Measurements from ENCODE around the gene KIAA1191. TPM values are rescaled to one million over a fixed set of nuclear protein-coding genes. Genes with fewer than 3 reads are reported as not detected.

Gene KIAA1191
- total RNA-seq, 2 donors from 2014 or later: 80.9 to 90.2 TPM

DNA sequence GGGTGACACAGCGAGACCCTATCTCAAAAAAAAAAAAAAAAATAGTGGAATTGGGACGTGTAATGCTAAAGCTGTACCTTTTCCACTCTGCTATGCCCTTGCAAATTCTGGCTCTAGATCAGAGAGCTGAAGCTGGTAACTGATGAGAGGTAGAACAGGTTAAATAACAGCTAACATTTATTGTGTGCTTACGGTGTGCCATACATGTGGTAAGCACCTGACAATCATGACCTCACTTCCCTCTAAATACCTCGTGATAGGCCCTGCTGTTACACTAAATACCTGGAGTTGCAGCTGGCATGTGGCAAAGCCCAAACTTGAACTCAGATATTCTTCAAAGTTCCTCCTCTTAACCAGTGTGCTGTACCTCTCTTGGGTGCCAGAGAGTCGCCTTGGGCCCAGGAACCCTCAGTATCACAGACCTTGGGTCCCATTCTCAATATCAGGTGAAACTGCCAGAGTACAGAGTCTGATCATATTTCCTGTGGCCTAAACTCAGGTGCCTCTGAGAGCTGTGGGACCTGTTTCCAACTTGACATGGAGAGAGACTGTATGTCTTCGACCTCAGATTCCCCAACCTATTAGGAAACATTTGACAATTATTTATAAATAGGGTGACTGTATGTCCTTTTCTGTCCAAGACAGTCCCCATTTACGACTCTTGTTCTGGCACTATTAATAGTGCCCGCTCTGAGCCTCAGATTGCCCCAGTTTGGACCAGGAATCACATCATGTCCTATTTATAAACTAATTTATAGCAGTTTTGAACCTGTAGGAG, 8.6 kb upstream of the KIAA1191 start:
- intact Hi-C loops (cut with DNase I): no loop called here

DNA sequence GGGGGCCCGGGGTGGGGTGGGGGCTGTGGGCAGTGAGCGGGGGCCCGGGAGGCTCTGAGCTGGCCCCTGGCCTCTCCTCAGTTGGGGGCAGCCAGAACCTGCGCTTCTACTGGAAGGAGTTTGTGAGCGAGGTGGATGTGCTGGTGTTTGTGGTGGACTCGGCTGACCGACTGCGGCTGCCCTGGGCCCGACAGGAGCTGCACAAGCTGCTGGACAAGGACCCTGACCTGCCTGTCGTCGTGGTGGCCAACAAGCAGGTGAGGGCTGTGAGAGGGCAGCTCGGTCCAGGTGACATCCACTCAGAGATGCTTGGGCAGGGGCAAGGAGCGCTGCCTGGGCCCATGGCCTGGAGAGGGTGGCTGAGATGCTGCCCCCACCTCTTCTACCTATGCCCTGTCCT, 7.2 kb upstream of the KIAA1191 start:
- intact Hi-C loops (cut with DNase I): loop anchor here in 1 of 2 donors (1.0 kb wide), 1 partner anchor 39 kb away; no protein-coding TSS in a partner anchor
- DNase-seq (ENCODE audit: low spot score): no peak

More for the DNA sequence above, 8.6 kb upstream of the KIAA1191 start:
- DNase-seq (ENCODE audit: low spot score): no peak

GRCh38 chr5:176366232-176366894, 4.8 kb upstream of the KIAA1191 start:
- intact Hi-C loops (cut with DNase I): no loop called here
- no peak for DNase-seq (ENCODE audit: low spot score)

DNA sequence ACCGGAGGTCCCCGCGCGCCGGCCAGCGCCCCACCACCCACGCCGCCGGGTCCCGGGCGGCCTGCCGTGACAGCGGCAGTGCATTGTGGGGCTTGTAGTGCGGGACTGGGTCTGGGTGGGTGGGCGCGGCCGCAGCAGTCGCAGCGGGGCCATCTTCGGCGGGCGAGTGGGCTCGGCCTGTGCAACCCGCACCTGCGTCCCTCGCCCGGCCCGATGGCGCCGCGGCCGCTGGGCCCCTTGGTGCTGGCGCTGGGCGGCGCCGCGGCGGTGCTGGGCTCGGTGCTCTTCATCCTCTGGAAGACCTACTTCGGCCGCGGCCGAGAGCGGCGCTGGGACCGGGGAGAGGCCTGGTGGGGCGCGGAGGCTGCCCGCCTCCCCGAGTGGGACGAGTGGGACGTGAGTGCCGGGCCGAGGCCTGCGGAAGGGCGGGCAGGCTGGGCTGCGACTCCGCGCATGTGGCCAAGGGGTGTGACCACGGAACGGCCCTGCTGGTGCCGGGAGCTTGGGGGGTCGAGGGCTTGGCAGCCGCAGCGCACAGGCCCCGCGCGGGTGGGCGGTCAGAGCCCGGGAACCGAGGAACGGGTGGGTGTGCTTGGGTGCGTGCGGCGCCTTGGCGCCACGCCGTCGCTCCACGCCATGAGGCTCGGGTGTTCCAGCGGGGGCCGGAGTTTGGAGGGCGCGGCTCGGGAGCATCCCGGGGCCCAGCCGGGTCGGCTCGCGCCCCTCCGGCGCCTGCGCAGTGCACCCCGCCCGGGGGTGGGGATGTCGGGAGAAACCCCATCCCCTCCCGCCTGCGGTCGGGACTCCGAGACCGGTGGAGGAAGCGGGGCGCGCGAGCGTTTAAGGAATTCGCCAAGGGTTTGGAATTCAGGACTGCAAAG, 4.0 kb upstream of the KIAA1191 start, which contains the start of gene ARL10:
Gene ARL10 (plus strand): TSS at position 137 of the 881 bp plus-strand sequence. CDS start 77 bp downstream, at position 214.
- intact Hi-C loops (cut with DNase I): no loop called here
- peak; percentile 87 for DNase-seq (ENCODE audit: low spot score)

DNA sequence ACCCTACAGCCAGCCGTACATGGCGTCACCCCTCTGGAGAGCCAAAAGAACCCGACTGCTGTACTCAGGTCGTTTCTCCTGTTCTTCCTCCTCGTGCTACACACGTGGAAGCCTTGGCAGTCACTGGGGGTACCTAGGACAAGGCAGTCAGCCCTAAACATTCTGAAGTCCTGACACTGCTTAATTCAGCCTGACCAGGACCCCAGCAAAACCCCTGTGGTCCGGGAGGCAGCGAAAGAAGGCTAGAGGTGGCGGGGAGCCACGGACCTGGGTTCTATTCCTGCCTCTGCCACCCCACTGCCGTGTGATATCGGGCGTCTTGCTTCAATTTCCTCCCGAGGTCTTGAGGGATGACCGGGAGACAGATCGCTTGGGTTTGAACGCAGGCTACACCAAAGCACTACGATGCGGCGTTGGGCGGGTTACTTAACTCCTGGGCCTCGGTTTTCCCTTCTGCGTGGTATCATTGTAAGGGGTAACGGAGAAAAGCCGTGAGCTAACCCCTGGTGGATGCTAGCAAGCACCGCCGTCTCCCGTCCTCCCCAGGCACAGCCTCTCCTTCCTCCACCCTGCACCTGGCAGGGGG, 3.3 kb upstream of the KIAA1191 start:
- no peak for DNase-seq (ENCODE audit: low spot score)
- intact Hi-C loops (cut with DNase I): no loop called here

DNA sequence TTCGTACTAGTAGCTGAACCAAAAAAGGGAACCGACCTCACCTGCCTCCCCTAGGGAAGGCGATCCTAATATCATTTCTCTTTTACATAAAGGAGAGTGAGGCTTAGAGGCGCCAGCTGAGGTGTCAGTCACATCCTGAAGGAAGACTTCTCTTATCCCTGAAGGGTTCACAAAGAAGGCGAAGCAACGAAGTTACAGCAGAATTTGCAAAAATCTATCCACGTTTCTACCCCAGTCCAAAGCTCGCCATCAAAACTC, 598 bp upstream of the KIAA1191 start:
- DNase-seq (ENCODE audit: low spot score): no peak
- intact Hi-C loops (cut with DNase I): no loop called here

DNA sequence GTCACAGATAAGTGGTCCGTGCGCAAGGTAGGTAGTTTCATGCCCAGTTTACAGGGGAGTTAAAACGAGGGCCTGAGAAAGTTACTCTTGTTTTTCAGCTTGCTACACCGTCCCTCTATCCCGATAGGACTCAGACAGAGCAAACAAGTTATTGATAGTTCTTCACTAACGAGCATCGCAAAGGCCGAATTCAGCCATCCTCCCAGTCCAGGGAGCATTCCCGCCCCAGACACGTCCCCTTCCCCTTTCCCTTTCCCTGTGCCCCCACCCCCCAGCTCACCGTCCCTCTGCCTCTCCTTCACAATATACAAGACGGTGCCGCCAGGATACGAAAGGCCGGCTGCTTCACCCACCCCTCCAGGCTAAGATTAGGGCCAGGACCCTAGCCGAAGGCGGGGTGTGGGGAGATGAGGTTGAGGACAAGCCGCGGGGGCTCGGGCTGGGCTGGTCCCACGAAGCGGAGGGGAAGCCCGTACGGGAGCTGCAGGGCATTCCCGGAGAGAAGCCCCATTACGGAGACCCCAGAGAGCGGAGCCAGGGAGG, 599 bp downstream of the KIAA1191 start:
- intact Hi-C loops (cut with DNase I): no loop called here
- DNase-seq (ENCODE audit: low spot score): no peak

DNA sequence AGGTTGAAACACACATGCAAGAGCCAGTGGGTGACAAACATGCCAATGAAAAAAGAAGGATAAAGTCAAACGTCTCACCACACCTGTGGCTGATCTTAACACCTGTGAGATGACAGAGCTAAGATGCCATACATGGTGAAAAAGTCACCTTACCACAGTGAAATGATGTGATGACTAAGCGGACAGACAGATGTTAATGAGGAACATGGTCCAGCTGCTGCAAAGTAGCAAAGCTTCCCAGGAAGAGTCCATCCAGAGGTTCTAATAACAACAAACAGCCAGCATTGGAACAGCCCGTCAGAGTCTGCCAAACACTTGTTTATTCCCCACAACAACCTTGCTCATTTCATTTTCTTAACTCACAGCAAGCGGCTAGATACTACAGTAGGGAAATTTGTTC, 1.9 kb downstream of the KIAA1191 start:
- DNase-seq (ENCODE audit: low spot score): no peak

DNA sequence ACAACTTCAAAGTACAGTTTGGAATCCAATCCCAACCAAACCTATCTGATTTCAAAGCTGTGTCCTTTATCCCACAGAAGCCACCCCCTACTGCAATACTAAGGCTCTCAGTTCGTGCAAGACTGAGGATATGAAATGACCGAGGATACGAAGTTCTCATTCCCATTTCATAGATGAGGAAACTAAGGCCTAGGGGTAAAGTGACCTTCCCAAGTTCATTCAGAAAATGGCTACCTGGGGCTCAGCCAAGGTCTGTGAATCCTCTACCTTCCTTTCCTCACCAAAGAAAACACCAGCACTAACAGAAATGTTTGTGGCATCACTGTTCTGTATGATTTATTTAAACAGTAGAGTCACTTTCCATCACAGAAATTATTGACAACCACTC, 5.4 kb downstream of the KIAA1191 start:
- no peak for DNase-seq (ENCODE audit: low spot score)
- intact Hi-C loops (cut with DNase I): no loop called here

More for the DNA sequence above, 1.9 kb downstream of the KIAA1191 start:
- intact Hi-C loops (cut with DNase I): no loop called here

DNA sequence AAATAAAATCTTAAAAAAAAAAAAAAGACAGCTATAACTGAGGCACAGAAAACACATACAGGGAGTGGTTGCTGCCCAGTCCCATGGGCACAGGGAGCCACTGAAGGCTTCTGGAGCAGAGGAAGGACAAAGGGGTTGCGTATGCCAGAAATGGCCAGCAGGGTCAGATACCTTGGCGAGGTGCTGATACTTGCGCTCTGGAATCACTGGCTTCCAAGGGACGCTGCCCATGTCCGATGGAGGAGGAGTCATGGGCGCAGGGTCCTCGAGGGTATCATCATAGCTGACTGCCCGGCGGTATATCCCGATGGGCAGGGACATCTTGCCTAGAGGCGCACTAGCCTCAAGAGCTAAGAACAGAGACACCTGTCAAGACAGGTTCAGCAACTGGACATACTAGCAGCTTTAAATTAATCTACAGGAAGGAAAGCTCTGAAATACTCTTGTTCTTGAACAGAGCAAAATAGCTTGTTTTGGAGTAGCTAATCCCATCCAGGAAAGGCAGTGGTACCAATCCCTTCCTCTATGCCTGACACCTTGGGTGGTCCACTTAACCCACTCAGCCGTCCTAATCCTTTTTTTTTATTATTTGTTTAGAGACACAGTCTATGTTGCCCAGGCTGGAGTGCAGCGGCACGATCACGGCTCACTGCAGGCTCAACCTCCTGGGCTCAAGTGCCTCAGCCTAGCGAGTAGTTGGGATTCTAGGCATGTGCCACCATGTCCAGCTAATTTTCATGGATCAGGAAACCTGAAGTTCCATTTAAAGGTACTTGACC, 6.0 kb downstream of the KIAA1191 start:
- intact Hi-C loops (cut with DNase I): no loop called here
- DNase-seq (ENCODE audit: low spot score): no peak

DNA sequence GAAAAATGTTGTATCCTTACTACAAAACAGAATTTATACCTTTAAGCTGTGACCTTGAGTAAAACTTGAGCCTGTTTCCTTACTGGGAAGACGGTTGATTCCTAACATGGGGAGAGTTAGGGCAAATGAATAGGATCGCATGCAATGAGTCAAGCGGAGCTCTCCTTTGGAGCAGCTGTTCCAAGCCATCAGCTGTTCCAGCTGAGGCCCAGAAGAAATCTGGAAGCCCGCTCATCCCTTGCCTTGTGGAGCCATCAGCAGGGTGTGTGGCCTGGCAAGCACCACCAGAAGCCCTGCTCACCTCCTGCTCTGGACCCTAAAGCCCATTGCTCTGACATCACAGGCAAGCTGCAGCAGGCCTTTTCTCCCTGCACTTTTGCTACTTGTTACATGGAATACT, 8.0 kb downstream of the KIAA1191 start:
- intact Hi-C loops (cut with DNase I): no loop called here
- DNase-seq (ENCODE audit: low spot score): no peak

- intact Hi-C loops (cut with DNase I): no loop called here
- DNase-seq (ENCODE audit: low spot score): no peak
Observed at GRCh38 chr5:176352116-176352878, 9.3 kb downstream of the KIAA1191 start.

DNA sequence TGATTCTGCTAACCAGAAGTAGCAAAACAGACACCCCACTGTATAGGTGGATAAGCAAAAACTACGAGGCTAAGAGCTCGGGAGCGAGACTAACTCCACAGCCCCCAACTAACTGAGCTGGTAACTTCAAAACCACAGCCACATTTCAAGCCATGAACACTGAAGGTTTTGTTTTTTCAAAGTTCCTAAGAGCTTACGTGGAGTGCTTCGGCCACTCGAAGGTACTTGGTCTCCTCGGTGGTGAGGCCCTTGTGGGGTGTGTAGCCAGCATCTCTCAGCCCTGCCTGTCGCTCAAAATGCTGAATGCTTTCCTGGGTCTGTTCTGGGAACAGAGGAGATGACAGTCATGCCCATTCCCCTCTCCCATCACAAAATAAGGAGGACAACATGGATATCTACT, 11.1 kb downstream of the KIAA1191 start:
- intact Hi-C loops (cut with DNase I): no loop called here
- DNase-seq (ENCODE audit: low spot score): no peak

DNA sequence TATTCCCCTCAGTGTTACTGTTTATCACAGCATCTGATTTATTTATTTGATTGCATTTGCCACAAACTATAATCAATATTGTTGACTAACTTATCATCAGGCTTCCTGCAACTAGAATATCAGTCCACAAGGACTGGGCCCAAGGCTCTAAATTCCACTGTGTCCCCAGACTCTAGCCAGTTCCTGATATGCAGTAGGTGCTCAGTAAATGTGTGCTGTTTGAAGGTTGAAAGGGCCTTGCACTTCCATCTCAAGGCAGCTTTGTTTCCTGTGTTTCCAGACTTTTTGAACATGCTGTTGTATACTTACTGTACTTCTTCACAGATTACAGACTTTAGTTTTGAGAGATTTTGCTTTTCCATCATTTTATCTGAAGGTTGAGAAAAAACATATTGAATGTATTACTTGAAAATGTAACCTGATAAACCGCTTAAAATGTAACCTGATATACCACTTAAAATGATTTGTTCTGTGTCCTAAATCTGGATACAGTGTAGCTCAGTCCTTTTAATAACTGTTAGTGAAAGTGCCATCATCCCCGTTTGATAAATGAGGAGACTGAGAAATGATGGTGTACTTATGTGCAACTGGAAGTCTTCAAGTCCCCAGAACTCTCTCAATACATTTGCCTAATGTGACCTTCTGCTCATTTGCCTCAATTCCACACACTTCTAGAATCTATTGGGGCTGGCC, 18.7 kb downstream of the KIAA1191 start:
- intact Hi-C loops (cut with DNase I): no loop called here
- no peak for DNase-seq (ENCODE audit: low spot score)

GRCh38 chr5:176342158-176342483, 19.4 kb downstream of the KIAA1191 start:
- intact Hi-C loops (cut with DNase I): no loop called here
- no peak for DNase-seq (ENCODE audit: low spot score)

- DNase-seq (ENCODE audit: low spot score): no peak
- intact Hi-C loops (cut with DNase I): no loop called here
Observed at GRCh38 chr5:176341325-176342157, 20.0 kb downstream of the KIAA1191 start.

DNA sequence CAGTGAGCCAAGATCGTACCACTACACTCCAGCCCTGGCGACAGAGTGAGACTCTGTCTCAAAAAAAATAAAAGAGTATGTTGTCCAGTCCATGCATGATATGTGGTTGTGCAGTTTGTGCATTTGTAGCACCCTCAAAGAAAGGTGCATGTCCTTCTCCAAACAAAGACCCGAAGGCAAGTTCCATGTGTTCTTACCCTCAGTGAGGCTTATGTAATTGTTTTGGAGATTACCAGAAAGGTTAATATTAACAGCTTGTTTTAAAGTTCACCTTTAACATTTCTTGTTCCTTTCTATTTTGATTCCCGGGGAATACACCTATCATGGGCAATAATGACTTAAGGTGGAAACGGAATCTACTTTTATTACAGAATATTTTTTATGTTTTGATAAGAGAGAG, 22.3 kb downstream of the KIAA1191 start:
- intact Hi-C loops (cut with DNase I): no loop called here
- no peak for DNase-seq (ENCODE audit: low spot score)
